Right lobe of liver (tissue), 6 donors: ENCODE data around the gene TRAIP. TPM values are rescaled to one million over a fixed set of nuclear protein-coding genes. Genes with fewer than 3 reads are reported as not detected.
"Not testable (repeated sequence)": the region's sequence is repeated elsewhere in the genome, so short reads cannot be mapped to it uniquely, and the experiment has no call there.

ENCODE experiments used
- ATAC-seq, 4 donors: fragments of 200-7000 bp; cut with Tn5 transposase; one replicate each; pipeline ENCODE4 v1.9.1; 2020; ENCODE audit warnings: mild to moderate bottlenecking in 4 of 4, moderate library complexity in 4 of 4
- DNase-seq, 3 donors: peaks; one replicate each; pipeline ENCODE4 v3.0.0-alpha.2; 2020
- H3K27ac ChIP-seq, 3 donors: fragments of 200-600 bp; one replicate each; pipeline ENCODE4 v1.8.0; 2022
- H3K27me3 ChIP-seq, 2 donors: fragments of 200-600 bp; one replicate each; pipeline ENCODE4 v1.8.0; 2022
- H3K36me3 ChIP-seq, 4 donors: fragments of 200-600 bp; sonication (generic) in 1 of 4; one replicate each; pipeline versions ENCODE4 v1.5.1 to v1.8.0; 2017 to 2022; ENCODE audit warnings: control low read depth in 1 of 4
- H3K4me1 ChIP-seq, 4 donors: fragments of 200-600 bp; sonication (generic) in 1 of 4; one replicate each; pipeline versions ENCODE4 v1.5.1 to v1.8.0; 2017 to 2022; ENCODE audit warnings: control low read depth in 1 of 4
- H3K4me3 ChIP-seq, 3 donors: fragments of 200-600 bp; one replicate each; pipeline ENCODE4 v1.8.0; 2022
- H3K9me3 ChIP-seq, 4 donors: fragments of 200-600 bp; sonication (generic) in 1 of 4; one replicate each; pipeline versions ENCODE4 v1.5.1 to v1.8.0; 2017 to 2022; ENCODE audit warnings: control low read depth in 1 of 4
- CTCF ChIP-seq, 4 donors: fragments of 200-600 bp in 3 of 4; fragments of 450-650 bp in 1 of 4; IDR thresholded peaks; one replicate each; pipeline versions ENCODE4 v1.5.1 to v1.8.0; 2016 to 2022; ENCODE audit warnings: antibody characterized with exemption in 4 of 4, mild to moderate bottlenecking in 2 of 4
- POLR2A ChIP-seq: fragments of 450-650 bp; IDR thresholded peaks from one replicate; pipeline ENCODE4 v1.6.1; 2017; ENCODE audit warnings: antibody characterized with exemption, mild to moderate bottlenecking
- WGBS: methylation state at CpG from one replicate; pipeline ENCODE4 v1.1.6; 2018; ENCODE audit warnings: low coverage, low lambda C conversion rate; ENCODE audit not compliant: insufficient coverage; ENCODE audit errors: missing lambda C conversion rate; 5-methylcytosine and 5-hydroxymethylcytosine counted together
- intact Hi-C, 2 donors: fragments of 100-400 bp; cut with DNase I; formaldehyde crosslinking; loops; one replicate each; pipeline versions ENCODE4 v1.11.2 to v1.14.1; 2022
- total RNA-seq, 6 experiments: library from RNA; depleted of rRNA in 2 of 6; stranded (reverse); fragments of >200 nt in 2 of 6; fragmentation: NEBNext Ultra II Directional in 3 of 6; extraction: Animal tissue kit (Norgen Biotek cat#: 25700) in 3 of 6; gene quantifications; one replicate each; pipeline versions ENCODE4 v1.1.0 to v1.2.4, GENCODE V29; 2016 to 2023
- donor health status: DM: no; HTN: yes; CAD: no.
- donor health status: DM: no; HTN: no; CAD: no.
- donor health status: DM: no; HTN: no; CAD: no.
- donor health status: DM: no; HTN: yes; CAD: no.
- donor health status: DM: no; HTN: yes; CAD: no.

Gene TRAIP
- total RNA-seq, 6 experiments from 2014 or later: 0.55 to 3.1 (median 0.98) TPM

GRCh38 chr3:49826016-49826415 is 30.3 kb downstream of the TRAIP start:
- DNase-seq (no peak), ATAC-seq (no peak)
- H3K4me1 ChIP-seq: no peaks in the 10 kb centered on the region
- H3K36me3 ChIP-seq: no peaks in the 10 kb centered on the region
- 91% methylated on average over 3 of the region's 6 CpGs for WGBS
- H3K4me3 ChIP-seq: no peak overlapping the region
- intact Hi-C loops: no loop called here
- TF ChIP-seq POLR2A (no peak), CTCF (IDR thresholded peaks at IDR 0.05) (no peak)
- H3K27me3 ChIP-seq: no peaks in the 10 kb centered on the region
- H3K9me3 ChIP-seq: no peaks in the 10 kb centered on the region
- H3K27ac ChIP-seq: no peak overlapping the region

GRCh38 chr3:49823131-49823530 is 33.2 kb downstream of the TRAIP start:
- H3K36me3 ChIP-seq, H3K27me3 ChIP-seq, ATAC-seq, H3K27ac ChIP-seq, H3K9me3 ChIP-seq, DNase-seq, H3K4me1 ChIP-seq, intact Hi-C loops, H3K4me3 ChIP-seq: not testable (repeated sequence)
- WGBS: 100% methylated on average over 1 of the region's 3 CpGs

DNA sequence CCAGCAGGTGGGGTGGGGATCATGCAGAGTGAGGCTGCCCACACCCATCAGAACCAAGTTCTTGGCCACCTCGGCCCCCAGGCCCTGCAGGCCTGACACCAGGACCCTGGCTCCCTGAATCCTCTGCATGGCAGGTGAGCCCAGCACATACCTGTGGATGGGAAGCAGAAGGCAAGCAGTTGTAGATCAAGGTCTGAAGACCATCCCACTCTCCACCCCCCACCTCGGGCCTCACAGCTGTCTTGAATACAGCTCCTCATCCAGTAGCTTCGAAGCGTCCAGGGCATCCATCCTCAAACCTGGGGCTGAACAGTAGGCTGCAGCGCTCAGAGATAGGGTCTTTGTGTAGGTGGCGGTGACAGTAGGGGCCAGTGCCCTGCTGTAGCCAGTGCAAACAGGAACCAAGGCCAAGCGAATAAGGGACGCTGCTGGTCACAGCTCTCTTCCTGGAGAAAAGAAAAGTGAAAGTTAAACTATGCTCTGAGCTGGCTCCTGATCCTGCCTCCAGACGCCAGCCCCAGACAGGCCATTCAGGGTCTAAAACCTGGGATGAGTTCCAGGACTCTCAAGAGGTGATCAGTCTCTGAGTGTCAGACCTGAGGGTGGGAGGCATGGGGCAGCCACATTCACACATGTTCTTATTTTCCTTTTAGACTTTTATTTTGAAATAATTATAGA is 42.7 kb downstream of the TRAIP start, which contains the start of gene UBA7:
TSS of gene UBA7 (minus strand) at position 457 of the 678 bp plus-strand sequence. CDS start at position 291, 166 bp downstream.
- ATAC-seq (peak; percentile 95 to 98 (median 97)), DNase-seq (peak; percentile 58 to 69 (median 65))
- intact Hi-C loops: no loop called here
- WGBS: under 1% methylated on average over 7 of the region's 9 CpGs
- no peaks in the 10 kb centered on the region for H3K9me3 ChIP-seq
- H3K27me3 ChIP-seq: no peaks in the 10 kb centered on the region
- H3K4me3 ChIP-seq: peak within 1 kb of the TSS; percentile 38 to 57 (median 46)
- peaks cover 0 to 6% (median 0%) of the 10 kb centered on the region in 4 donors for H3K36me3 ChIP-seq
- peaks cover 0 to 12% (median 3%) of the 10 kb centered on the region in 4 donors for H3K4me1 ChIP-seq
- TF ChIP-seq CTCF (IDR thresholded peaks at IDR 0.05) (no peak), POLR2A (no peak)
- peak within 1 kb of the TSS; percentile 63 to 72 (median 70) for H3K27ac ChIP-seq

GRCh38 chr3:49812916-49813496 is 43.4 kb downstream of the TRAIP start:
- ATAC-seq (peak; percentile 9 to 48 (median 26)), DNase-seq (no peak)
- TF ChIP-seq CTCF (IDR thresholded peaks at IDR 0.05) (no peak), POLR2A (no peak)
- intact Hi-C loops: no loop called here
- peaks cover 0 to 15% (median 3%) of the 10 kb centered on the region in 4 donors for H3K4me1 ChIP-seq
- 38% methylated on average over 7 of the region's 9 CpGs for WGBS
- H3K36me3 ChIP-seq: peaks cover 0 to 6% (median 0%) of the 10 kb centered on the region in 4 donors
- H3K27me3 ChIP-seq: no peaks in the 10 kb centered on the region
- H3K9me3 ChIP-seq: no peaks in the 10 kb centered on the region
- H3K4me3 ChIP-seq: peak overlapping the region; percentile 38 to 57 (median 46)
- H3K27ac ChIP-seq: peak overlapping the region; percentile 63 to 72 (median 70)
